Lung (tissue), 12 donors: Measurements from ENCODE around the gene IFNLR1. TPM values are rescaled to one million over a fixed set of nuclear protein-coding genes. Genes with fewer than 3 reads are reported as not detected.

Experiments
- ATAC-seq: fragments of 200-7000 bp; cut with Tn5 transposase; one replicate; pipeline ENCODE4 v1.9.1; 2020; ENCODE audit warnings: moderate number of reproducible peaks; ENCODE audit not compliant: insufficient read depth, low FRiP score
- DNase-seq, 3 donors: peaks; one replicate each; pipeline ENCODE4 v3.0.0-alpha.2; 2013 to 2017
- H3K27ac ChIP-seq, 2 donors: one replicate each; pipeline ENCODE4 v1.5.1; 2013; ENCODE audit warnings: mild to moderate bottlenecking in 2 of 2, moderate library complexity in 2 of 2, control low read depth in 1 of 2, inconsistent platforms in 1 of 2, low read depth in 1 of 2, low read length in 1 of 2
- H3K27me3 ChIP-seq, 3 donors: one replicate each; pipeline ENCODE4 v1.5.1; 2013; ENCODE audit warnings: low read length in 2 of 3; ENCODE audit not compliant: control insufficient read depth in 3 of 3, insufficient read depth in 3 of 3
- H3K36me3 ChIP-seq, 4 donors: one replicate each; pipeline ENCODE4 v1.5.1; 2013; ENCODE audit warnings: low read length in 4 of 4, mild to moderate bottlenecking in 1 of 4, moderate library complexity in 1 of 4; ENCODE audit not compliant: control insufficient read depth in 4 of 4, insufficient read depth in 4 of 4
- H3K4me1 ChIP-seq, 5 donors: one replicate each; pipeline ENCODE4 v1.5.1; 2013; ENCODE audit warnings: low read length in 5 of 5, mild to moderate bottlenecking in 2 of 5, moderate library complexity in 1 of 5; ENCODE audit not compliant: control insufficient read depth in 5 of 5, insufficient read depth in 5 of 5
- H3K4me3 ChIP-seq: one replicate; pipeline ENCODE4 v1.5.1; 2013; ENCODE audit warnings: mild to moderate bottlenecking, control low read depth, moderate library complexity
- H3K9ac ChIP-seq, 2 donors: one replicate each; pipeline ENCODE4 v1.5.1; 2013; ENCODE audit warnings: low read length in 2 of 2, control low read depth in 1 of 2; ENCODE audit not compliant: insufficient read depth in 1 of 2
- H3K9me3 ChIP-seq, 4 donors: one replicate each; pipeline ENCODE4 v1.5.1; 2013; ENCODE audit warnings: low read length in 3 of 4, mild to moderate bottlenecking in 1 of 4, moderate library complexity in 1 of 4; ENCODE audit not compliant: control insufficient read depth in 4 of 4, insufficient read depth in 3 of 4
- WGBS, 2 donors: extraction: QIAGEN DNeasy Blood & Tissue Kit; methylation state at CpG; one replicate each; pipeline ENCODE4 v1.1.7; 2013; 5-methylcytosine and 5-hydroxymethylcytosine counted together
- polyA plus RNA-seq, 2 donors: library from polyadenylated mRNA; stranded (reverse); fragments of 200-250 nt; gene quantifications; one replicate each; pipeline ENCODE4 v1.2.1, GENCODE V29; 2013
- total RNA-seq, 2 donors: library from RNA; depleted of rRNA in 1 of 2; stranded (reverse); fragments of >200 nt in 1 of 2; gene quantifications; one replicate each; pipeline ENCODE4 v1.2.1, GENCODE V29; 2014 to 2021
- TF ChIP-seq, protein P1 (sequence below): IDR thresholded peaks from 2 replicates; pipeline ENCODE4 v1.5.1; 2012; ENCODE audit warnings: mild to moderate bottlenecking; ENCODE audit errors: control extremely low read depth, extremely low read depth
- donor health status: control.
- donor health status: control.
- donor health status: Bipolar disorder and iron deficiency.
- donor health status: healthy.
- donor health status: DM: yes; HTN: yes; CAD: no.

Gene IFNLR1
- total and polyA plus RNA-seq, 4 donors: 1.2 to 9.0 (median 2.7) TPM

DNA sequence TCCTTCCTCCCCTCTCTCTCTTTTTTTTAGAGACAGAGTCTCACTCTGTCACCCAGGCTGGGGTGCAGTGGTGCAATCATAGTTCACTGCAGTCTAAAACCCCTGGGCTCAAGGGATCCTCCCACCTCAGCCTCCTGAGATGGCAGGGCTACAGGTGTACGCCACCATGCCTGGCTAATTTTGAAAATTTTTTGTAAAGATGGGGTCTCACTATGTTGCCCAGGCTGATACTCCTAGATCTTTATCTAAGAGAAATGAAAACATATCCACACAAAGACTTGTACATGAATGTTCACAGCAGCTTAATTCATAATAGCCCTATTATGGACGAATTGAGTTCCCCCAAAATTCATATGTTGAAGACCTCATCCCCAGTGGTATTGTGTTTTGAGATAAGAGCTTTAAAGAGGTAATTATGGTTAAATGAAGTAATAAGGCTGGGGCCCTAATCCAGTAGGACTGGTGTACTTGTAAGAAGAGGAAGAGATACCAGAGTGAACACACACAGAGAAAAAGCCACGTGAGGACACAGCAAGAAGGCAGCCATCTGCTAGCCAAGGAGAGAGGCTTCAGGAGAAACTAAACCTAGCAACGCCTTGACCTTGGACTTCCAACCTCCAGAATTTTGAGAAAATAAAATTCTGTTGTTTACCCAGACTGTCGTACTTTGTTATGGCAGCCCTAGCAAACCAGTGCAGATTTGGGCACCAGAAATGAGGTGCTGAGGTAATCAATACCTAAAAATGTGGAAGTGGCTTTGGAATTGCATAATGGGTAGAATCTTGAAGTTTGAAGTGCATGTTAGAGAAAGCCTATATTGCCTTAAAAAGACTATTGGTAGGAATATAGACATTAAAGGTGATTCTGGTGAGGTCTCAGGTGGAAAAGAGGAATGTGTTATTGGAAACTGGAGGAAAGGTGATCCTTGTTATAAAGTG, 13.2 kb downstream of the IFNLR1 start:
- WGBS, 2 donors: 85 to 87% methylated on average over 5 of the region's 5 CpGs
- no peaks in the 10 kb centered on the region for H3K36me3 ChIP-seq
- H3K27me3 ChIP-seq: peaks cover 0 to 3% (median 0%) of the 10 kb centered on the region in 3 donors
- peaks cover 0 to 2% (median 0%) of the 10 kb centered on the region in 4 donors for H3K9me3 ChIP-seq
- no peak for DNase-seq
- H3K4me3 ChIP-seq: no peak overlapping the region
- H3K27ac ChIP-seq: no peak overlapping the region
- TF ChIP-seq, protein P1, sequence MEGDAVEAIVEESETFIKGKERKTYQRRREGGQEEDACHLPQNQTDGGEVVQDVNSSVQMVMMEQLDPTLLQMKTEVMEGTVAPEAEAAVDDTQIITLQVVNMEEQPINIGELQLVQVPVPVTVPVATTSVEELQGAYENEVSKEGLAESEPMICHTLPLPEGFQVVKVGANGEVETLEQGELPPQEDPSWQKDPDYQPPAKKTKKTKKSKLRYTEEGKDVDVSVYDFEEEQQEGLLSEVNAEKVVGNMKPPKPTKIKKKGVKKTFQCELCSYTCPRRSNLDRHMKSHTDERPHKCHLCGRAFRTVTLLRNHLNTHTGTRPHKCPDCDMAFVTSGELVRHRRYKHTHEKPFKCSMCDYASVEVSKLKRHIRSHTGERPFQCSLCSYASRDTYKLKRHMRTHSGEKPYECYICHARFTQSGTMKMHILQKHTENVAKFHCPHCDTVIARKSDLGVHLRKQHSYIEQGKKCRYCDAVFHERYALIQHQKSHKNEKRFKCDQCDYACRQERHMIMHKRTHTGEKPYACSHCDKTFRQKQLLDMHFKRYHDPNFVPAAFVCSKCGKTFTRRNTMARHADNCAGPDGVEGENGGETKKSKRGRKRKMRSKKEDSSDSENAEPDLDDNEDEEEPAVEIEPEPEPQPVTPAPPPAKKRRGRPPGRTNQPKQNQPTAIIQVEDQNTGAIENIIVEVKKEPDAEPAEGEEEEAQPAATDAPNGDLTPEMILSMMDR: no peak
- no peaks in the 10 kb centered on the region for H3K4me1 ChIP-seq
- H3K9ac ChIP-seq: no peak overlapping the region
- no peak for ATAC-seq

DNA sequence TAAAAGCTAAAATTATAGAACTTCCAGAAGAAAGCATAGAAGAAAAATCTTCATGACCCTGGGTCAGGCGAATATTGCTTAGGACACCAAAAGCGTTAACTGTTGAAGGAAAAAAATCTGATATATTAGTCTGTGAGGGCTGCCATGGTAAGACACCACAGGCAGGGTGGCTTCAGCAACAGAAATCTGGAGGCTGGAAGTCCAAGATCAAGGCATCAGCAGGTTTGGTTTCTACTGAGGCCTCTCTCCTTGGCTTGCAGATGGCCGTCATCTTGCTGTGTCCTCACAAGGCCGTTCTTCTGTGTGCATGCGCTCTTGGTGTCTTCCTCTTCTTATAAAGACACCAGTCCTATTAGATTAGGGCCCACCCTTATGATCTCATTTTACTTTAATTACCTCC, 14.5 kb downstream of the IFNLR1 start:
- H3K4me3 ChIP-seq: no peak overlapping the region
- WGBS, 2 donors: 94 to 95% methylated on average over 5 of the region's 5 CpGs
- no peak overlapping the region for H3K9ac ChIP-seq
- ATAC-seq: no peak
- no peak overlapping the region for H3K27ac ChIP-seq
- DNase-seq: no peak
- TF ChIP-seq, protein P1: no peak
- no peaks in the 10 kb centered on the region for H3K27me3 ChIP-seq
- H3K9me3 ChIP-seq: peaks cover 0 to 2% (median 0%) of the 10 kb centered on the region in 4 donors
- H3K36me3 ChIP-seq: no peaks in the 10 kb centered on the region
- H3K4me1 ChIP-seq: no peaks in the 10 kb centered on the region

DNA sequence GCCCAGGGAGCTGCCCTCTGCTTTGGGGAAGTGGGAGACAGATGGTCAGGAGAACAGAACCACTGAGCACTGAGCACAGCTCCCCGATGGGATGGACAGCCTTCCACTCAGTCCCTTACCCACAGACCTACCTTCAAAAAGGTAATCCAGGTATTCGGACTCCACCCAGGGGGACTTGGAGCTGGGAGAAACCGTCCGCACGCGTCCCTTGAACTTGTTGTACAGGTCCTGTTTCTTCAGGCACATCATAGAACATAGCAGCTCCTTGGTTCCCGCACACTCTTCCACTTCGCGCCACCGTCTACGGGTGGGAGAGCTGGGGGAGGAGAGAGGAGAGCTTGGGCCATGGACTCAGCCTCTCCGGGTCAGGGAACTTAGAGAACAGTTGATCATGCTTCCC, 17.8 kb downstream of the IFNLR1 start:
- Histone ChIP-seq H3K36me3 (no peaks in the 10 kb centered on the region), H3K9ac (no peak overlapping the region), H3K4me3 (no peak overlapping the region), H3K4me1 (no peaks in the 10 kb centered on the region), H3K9me3 (peaks cover 0 to 2% (median 0%) of the 10 kb centered on the region in 4 donors), H3K27ac (no peak overlapping the region), H3K27me3 (no peaks in the 10 kb centered on the region)
- no peak for ATAC-seq
- no peak for DNase-seq
- TF ChIP-seq, protein P1: no peak
- WGBS, 2 donors: 94 to 95% methylated on average over 12 of the region's 12 CpGs
